ENCODE results near the gene PADI6.

DNA sequence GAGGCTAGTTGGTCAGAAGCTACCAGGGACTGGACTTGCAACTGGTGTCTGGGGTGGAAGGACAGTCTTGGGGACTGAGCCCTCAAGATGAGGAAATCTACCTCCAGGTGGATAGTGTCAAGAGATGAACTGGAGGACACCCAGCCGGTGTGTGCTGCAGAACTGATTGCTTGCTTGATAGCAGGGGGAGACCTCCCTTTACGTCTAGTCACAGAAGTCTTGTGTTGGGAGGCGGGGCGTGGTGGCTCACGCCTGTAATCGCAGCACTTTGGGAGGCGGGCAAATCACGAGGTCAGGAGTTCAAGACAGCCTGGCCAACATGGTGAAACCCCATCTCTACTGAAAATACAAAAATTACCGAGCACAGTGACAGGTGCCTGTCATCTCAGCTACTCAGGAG lies 62.6 kb downstream of the PADI6 start:
- no peak for TF ChIP-seq POLR2AphosphoS5 (IDR thresholded peaks at IDR 0.05; ENCODE audit: low read depth, low read length)
- no peak for TF ChIP-seq FOXP2 (optimal IDR thresholded peaks at IDR 0.05; ENCODE audit: borderline replicate concordance, extremely low read depth, extremely low read length, insufficient read depth)
- TF ChIP-seq, protein P1, sequence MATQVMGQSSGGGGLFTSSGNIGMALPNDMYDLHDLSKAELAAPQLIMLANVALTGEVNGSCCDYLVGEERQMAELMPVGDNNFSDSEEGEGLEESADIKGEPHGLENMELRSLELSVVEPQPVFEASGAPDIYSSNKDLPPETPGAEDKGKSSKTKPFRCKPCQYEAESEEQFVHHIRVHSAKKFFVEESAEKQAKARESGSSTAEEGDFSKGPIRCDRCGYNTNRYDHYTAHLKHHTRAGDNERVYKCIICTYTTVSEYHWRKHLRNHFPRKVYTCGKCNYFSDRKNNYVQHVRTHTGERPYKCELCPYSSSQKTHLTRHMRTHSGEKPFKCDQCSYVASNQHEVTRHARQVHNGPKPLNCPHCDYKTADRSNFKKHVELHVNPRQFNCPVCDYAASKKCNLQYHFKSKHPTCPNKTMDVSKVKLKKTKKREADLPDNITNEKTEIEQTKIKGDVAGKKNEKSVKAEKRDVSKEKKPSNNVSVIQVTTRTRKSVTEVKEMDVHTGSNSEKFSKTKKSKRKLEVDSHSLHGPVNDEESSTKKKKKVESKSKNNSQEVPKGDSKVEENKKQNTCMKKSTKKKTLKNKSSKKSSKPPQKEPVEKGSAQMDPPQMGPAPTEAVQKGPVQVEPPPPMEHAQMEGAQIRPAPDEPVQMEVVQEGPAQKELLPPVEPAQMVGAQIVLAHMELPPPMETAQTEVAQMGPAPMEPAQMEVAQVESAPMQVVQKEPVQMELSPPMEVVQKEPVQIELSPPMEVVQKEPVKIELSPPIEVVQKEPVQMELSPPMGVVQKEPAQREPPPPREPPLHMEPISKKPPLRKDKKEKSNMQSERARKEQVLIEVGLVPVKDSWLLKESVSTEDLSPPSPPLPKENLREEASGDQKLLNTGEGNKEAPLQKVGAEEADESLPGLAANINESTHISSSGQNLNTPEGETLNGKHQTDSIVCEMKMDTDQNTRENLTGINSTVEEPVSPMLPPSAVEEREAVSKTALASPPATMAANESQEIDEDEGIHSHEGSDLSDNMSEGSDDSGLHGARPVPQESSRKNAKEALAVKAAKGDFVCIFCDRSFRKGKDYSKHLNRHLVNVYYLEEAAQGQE (IDR thresholded peaks at IDR 0.05; ENCODE audit: insufficient read depth in 1 of 2, low read depth in 2 of 2, low read length in 2 of 2) = no peak
- TF ChIP-seq SIN3A (IDR thresholded peaks at IDR 0.05; ENCODE audit: borderline replicate concordance, insufficient read depth, low read length) = no peak

All from PFSK-1 (cell line).